ENCODE results near the gene SPHK1.
"Not testable (repeated sequence)": the region's sequence is repeated elsewhere in the genome, so short reads cannot be mapped to it uniquely, and the experiment has no call there.

The SPHK1 gene, protein sequence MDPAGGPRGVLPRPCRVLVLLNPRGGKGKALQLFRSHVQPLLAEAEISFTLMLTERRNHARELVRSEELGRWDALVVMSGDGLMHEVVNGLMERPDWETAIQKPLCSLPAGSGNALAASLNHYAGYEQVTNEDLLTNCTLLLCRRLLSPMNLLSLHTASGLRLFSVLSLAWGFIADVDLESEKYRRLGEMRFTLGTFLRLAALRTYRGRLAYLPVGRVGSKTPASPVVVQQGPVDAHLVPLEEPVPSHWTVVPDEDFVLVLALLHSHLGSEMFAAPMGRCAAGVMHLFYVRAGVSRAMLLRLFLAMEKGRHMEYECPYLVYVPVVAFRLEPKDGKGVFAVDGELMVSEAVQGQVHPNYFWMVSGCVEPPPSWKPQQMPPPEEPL

DNA sequence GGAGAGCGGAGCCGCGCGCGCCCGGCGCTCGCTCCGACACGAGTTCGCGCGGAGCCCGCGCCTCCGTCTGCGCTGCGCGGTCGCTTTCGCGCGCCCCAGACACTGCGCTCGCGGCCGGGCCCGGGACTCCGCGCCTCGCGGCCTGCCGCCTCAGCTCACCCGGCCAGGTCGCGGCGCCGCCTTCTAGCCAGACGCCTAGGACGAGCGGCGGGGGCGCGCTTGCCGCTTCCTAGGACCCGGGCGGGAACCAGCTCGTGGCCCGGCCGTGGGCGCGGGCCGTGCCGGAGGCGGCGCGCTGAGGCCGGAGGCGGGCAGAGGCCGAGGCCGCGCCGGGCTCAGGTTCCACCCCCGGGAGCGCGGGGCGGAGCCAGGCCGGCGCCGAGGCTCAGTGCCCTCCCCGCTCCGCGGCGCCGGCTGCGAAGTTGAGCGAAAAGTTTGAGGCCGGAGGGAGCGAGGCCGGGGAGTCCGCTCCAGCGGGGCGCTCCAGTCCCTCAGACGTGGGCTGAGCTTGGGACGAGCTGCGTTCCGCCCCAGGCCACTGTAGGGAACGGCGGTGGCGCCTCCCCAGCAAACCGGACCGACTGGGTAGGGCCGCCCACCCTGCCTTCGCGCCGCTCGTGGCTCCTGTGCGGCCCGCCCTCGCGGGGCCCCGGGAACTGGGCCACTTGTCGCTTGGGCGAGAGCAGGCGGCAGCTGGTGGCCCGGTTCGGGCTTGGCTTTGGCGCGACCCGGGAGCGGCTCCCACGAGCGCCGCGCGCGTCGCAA is at the start of gene SPHK1:
Gene SPHK1 (plus strand): TSS at position 388 of the 765 bp plus-strand sequence. CDS start 1,036 bp downstream, outside the sequence.
- no peak for DNase-seq (ENCODE audit: low read depth, low spot score)

DNA sequence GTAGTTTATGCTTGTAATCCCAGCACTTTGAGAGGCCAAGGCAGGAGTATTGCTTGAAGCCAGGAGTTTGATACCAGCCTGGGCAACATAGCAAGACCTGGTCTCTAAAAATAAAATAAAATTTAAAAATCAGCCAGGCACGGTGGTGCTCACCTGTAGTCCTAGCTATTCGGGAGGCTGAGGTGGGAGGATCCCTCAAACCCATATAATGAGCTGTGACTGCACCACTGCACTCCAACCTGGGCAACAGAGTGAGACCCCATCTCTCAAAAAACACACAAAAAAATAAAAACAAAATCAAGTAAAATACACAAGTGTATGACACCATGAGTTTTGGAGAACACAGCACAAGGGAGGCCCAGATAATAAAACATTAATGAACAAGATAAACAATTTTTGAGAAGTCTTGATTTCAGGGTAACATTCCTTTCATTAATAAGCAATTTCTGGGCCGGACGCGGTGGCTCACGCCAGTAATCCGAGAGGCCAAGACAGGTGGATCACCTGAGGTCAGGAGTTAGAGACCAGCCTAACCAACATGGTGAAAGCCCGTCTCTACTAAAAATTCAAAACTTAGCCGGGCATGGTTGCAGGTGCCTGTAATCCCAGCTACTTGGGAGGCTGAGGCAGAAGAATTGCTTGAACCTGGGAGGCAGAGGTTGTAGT is 48.6 kb upstream of the SPHK1 start:
- DNase-seq (ENCODE audit: low read depth, low spot score), result no peak

DNA sequence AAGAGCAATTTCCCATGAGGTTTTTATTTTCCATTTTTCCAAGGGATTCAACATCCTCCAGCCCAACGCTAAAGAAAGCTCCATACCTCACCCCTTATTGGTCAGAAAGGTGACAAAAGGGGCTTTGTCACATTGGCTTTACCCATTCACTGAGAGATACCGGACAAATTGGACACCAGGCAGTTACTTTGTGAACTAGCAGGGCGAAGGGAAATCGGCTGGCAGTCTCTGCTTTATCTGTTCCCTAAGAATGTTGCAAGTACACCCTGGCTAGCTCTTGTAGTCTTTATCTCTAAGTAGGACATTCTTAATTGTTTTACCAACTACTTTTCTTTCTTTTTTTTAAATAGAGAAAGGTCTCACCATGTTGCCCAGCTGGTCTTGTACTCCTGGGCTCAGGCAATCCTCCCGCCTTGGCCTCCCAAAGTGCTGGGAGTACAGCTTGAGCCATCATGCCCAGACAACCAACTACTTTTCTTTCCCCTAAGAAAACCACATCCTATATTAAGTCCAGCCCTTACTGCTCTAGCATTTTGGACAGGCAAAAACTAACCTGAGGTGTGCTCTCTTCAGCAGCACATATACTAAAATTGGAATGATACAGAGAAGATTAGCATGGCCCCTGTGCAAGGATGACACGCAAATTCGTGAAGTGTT is 47.5 kb upstream of the SPHK1 start:
- DNase-seq (ENCODE audit: low read depth, low spot score), result no peak

DNA sequence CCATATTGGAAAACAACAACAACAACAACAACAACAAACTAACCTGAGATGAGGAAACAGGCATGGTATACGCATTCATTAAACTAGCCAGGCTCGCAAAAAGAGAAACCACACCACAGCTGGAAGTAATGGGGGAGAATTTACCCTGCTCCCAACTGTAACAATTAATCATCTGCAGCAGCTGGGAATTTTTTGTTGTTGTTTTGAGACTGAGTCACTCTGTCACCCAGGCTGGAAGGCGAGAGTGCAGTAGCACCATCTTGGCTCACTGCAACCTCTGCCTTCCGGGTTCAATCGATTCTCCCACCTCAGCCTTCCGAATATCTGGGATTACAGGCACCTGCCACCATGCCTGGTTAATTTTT is 47.0 kb upstream of the SPHK1 start:
- DNase-seq (ENCODE audit: low read depth, low spot score), result no peak

DNA sequence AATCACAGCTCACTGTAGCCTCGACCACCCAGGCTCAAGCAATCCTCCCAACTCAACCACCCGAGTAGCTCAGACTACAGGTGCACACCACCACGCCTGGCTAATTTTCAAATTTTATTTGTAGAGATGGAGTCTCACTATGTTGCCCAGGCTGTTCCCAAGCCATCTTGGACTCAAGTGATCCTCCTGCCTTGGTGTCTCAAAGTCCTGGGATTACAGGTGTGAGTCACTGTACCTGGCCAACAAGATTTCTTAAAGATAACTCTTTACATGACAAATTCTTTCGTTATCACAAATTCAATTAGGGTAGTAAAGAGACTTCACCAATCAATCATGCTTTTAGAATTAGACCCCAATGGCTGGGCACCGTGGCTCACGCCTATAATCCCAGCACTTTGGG is 43.1 kb upstream of the SPHK1 start:
- no peak for DNase-seq (ENCODE audit: low read depth, low spot score)

DNA sequence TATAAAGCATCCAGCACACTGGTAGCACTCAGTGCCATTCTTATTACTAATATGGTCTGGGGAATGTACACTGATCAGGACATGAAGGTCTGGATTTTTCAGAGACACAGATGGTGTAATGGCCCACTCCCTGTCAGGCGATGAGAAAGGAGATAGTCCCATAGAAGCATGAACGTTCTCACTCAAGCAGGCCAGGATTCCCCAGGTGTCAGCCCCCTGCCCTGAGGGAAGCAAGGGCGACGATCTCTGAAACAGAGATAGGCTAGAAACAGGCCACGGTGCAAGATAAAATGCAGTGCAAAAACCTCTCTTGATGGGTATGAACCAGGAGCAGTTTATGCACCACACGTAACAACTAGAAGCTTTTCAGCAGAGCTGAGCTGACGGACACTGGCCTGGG is 41.3 kb upstream of the SPHK1 start:
- no peak for DNase-seq (ENCODE audit: low read depth, low spot score)

DNA sequence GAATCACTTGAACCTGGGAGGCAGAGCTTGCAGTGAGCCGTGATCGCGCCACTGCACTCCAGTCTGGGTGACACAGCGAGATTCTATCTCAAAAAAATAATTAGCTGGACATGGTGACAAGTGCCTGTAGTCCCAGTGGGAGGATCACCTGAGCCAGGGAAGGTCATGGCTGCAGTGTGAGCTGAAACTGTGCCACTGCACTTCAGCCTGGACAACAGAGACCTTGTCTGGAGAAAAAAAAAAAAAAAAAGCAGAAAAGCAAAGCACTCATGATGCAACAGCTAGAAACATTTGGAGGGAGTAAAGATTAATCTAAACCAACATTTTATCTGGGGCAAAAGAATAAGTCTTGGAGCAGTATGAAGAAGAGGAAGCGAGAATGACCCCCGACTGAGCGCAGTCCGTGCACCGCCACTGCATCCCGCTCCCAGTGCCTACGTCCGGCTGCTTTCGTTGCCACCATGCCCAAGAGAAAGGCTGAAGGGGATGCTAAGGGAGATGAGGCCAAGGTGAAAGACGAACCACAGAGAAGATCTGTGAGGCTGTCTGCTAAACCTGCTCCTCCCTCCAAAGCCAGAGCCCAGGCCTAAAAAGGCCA is 38.9 kb upstream of the SPHK1 start:
- DNase-seq (ENCODE audit: low read depth, low spot score), result no peak

DNA sequence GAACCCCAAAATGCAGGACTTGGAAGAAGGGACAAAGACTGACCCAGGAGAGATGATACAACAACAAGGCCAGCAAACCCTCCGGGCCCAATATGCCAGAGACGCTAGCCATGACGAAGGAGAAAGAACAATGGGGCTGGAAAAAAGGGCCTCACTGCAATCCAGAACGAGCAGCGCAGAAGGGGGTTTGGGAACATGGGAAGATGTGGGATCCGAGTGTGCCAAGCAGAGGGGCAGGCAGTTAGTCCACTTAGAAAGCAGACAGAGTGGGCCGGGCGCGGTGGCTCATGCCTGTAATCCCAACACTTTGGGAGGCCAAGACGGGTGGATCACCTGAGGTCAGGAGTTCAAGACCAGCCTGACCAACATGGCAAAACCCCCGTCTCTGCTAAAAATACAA is 37.5 kb upstream of the SPHK1 start:
- not testable (repeated sequence) for DNase-seq (ENCODE audit: low read depth, low spot score)

DNA sequence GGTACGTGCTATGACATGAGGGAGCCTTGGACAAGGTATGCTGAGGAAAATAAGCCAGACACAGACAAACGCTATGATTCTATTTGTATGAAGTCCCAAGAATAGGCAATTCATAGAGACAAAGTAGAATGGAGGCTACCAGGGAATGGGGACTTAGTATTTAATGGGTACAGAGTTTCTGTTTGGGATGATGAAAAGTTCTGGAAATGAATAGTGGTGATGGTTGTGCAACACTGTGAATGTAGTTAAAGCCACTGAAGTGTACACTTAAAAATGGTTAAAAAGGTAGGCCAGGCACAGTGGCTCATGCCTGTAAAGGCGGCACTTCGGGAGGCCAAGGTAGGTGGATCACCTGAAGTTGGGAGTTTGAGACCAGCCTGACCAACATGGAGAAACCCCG is 33.9 kb upstream of the SPHK1 start:
- no peak for DNase-seq (ENCODE audit: low read depth, low spot score)

DNA sequence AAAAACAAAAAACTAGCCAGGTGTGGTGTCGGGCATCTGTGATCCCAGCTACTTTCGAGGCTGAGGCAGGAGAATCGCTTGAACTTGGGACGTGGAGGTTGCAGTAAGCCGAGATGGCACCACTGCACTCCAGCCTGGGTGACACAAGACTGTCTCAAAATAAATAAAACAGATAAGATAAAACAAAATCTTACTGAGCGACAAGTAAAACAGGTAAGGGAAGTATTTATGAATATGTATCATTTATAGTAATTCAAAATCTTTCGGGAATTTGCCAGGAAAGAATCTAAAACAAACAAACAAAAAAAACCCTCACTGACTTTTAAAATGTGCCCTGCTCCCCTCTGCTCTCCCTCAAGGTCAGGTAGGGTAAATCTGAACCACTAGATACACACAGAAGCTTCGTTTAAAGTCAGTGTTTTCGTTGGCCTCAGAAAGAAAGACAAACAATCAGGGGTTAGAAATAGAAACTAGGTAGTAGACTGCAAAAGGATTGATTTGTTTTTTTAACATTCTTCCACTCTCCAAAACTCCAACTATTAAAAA is 32.8 kb upstream of the SPHK1 start:
- DNase-seq (ENCODE audit: low read depth, low spot score), result no peak

DNA sequence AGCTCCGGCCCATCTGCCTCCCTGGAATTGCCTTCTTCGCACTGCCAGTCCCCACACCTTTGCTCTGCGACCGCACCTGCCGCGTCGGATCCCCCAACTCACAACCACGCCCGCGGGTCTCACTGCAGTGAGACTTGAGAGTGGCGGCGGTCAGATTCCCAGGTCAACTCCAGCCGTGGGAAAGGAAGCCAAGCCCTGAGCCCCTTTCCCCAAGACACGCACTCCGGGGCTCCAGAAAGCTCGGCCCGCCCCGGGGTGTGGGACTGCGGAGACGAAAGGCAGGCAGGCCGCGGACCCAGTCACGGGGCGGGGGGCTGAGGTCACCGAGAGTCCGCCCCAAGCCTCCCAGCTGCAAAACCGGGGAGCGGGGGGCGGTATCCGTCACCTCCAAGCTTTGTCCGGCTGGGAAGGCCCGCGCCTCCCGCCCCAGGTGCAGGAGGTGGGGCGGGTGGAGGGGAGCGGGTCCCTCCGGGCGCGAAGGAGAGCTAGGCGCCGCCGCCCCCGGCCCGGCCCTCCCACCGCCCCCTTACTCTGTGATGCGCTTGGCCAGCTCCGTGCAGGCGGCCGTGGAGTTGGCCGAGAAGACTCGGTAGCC is 31.3 kb upstream of the SPHK1 start:
- no peak for DNase-seq (ENCODE audit: low read depth, low spot score)

DNA sequence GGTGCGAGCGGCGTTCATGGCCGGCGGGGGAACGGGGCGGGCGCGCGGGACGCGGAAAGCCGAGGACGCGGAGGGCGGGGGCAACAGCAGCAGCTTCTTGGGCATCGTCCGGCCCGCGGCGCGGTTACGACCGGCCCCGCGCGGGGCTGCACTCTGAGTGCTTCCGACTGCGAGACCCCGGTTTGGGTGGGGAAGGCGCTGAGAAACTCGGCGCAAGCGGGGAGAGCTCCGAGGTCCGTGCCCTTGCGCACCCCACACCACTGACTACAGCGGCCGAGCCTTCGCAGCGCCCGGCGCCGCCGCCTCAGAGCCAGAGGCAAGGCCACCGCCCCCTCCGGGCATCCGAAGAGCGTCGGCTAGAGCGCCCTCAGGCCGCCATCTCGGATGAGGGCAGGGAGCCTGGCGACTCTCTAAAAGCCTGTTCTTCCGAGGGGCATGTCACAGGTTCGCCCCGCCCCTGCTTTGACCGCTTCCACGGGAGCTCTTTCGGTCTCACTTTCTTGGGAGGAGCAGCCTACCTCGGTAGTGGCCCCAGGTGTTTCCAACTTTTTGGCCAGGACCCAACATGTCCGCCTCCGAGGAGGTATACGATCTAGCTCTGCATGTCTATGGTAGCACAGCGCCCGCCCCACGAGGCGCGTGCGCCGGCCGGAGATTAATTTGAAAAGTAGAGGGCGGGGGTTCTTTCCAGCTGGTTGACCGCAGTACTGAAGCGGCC is 30.7 kb upstream of the SPHK1 start, which contains the start of gene PRPSAP1:
Gene PRPSAP1 (minus strand): TSS at position 318 of the 718 bp plus-strand sequence. CDS start 213 bp downstream, at position 105.
- DNase-seq (ENCODE audit: low read depth, low spot score), result peak; percentile 83

DNA sequence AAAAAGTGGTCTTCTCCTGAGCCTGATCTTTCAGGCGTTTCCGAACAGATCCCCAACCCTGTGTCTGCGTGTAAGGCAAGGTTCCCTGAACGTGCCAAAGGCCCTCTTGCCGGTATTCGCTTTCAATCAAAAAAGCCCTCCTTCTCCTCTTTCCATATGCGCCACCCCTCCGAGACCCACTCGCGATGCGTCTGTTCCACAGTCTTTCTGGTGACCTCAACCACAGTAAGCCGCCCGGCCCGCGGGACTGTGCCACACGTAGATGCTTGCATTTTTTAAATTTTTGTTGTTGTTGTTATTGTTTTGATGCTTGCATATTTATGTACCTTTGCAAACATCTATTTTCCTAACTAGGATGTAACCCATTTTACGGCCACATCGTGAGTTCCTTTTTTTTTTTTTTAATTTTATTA is 30.1 kb upstream of the SPHK1 start:
- no peak for DNase-seq (ENCODE audit: low read depth, low spot score)

DNA sequence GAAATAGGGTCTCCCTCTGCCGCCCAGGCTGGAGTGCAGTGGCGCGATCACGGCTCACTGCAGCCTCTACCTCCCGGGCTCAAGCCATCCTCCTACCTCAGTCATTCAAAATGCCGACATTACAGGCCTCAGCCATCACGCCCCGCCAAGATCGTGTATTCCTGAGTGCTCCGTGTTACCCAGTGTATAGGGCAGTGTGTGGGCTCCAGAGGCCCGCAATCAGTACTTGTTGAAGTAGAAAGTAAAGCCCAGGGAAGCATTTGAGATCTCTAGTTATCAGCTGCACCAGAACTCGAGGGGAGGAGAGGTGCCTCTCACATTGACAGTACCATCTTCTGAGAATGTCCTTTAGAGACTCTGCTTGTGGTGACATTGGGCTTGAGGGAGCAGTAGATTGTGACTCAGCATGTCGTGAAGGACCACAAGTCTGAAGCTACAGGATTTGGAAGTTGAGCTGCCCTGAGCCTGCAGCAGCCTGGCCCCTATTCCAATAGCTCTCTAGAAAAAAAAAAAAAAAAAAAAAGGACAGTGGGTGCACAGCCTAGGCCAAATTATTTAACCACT is 29.6 kb upstream of the SPHK1 start:
- DNase-seq (ENCODE audit: low read depth, low spot score), result no peak

DNA sequence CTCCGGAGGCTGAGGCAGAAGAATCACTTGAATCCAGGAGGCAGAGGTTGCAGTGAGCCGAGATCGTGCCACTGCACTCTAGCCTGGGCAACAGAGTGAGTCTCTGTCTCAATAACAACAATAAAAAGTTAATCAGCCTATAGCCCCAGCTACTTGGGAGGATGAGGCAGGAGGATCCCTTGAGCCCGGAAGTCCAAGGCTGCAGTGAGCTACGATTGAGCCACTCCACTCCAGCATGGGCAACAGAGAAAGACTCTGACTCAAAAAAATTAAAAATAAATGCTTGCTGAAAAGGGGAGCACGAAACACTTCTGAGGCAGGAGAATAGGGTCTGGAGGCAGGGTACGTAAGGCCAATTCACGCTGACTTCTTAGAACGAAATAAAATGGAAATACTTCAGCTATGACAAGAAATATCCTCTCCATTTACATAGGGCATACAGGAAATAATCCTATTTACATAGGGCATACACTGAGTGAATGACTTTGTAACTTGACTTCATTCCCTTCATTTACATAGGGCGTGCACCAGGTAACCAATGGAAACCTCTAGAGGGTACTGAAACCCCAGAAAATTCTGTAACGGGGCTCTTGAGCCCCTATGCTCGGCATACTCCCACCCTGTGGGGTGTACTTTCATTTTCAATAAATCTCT is 27.5 kb upstream of the SPHK1 start:
- no peak for DNase-seq (ENCODE audit: low read depth, low spot score)

DNA sequence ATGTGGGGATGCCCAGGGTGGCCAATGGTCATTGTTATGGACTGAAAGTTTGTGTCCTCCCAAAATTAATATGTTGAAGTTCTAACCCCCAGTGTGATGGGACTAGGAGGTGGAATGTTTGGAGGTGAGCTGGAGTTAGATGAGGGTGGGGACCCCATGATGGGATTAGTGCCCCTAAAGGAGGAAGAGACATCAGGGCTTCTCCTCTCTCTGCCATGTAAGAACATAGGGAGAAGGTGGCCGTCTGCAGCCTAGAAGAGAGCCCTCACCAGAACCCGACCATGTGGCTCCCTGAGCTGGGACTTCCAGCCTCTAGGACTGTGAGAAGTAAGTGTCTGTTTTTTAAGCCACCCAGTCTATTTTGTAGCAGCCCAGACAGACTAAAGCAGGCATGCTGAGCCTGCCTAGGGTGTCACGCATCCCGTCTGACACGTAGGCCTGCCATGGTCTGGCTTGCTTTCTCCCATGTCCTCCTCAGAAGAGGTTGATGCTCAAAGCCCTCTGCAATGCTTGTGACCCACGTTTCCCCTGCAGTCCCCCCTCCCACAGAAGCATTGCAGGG is 26.7 kb upstream of the SPHK1 start:
- no peak for DNase-seq (ENCODE audit: low read depth, low spot score)

DNA sequence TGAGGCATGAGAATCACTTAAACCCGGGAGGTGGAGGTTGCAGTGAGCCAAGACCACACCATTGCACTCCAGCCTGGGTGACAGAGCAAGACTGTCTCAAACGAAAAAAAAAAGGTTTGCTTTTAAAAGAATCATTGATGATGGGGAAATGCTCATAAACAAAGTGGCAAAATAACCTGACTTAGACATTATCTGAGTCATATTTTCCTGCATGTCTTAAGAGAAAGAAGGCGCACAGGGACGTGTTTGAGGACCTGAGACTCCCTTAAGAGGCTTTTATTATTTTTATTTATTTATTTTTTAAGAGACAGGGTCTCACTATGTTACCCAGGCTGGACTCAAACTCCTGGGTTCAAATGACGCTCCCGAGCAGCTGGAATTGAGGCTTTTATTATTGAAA is 25.0 kb upstream of the SPHK1 start:
- no peak for DNase-seq (ENCODE audit: low read depth, low spot score)

DNA sequence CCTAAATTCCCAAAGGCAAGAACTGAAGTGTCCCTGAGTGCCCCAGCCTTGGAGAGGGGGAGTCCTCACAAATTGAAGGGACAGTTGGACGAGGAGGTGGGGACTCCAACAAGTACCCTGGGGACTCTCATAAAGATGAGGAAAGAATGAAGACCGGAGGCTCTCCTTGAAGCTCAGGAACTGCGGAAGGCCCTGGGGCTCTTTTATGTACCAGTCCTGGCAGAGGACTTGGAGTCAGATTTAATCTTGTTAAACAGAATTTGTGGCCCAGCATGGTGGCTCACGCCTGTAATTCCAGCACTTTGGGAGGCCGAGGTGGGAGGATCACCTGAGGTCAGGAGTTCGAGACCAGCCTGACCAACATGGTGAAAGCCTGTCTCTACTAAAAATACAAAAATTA is 24.6 kb upstream of the SPHK1 start:
- not testable (repeated sequence) for DNase-seq (ENCODE audit: low read depth, low spot score)

DNA sequence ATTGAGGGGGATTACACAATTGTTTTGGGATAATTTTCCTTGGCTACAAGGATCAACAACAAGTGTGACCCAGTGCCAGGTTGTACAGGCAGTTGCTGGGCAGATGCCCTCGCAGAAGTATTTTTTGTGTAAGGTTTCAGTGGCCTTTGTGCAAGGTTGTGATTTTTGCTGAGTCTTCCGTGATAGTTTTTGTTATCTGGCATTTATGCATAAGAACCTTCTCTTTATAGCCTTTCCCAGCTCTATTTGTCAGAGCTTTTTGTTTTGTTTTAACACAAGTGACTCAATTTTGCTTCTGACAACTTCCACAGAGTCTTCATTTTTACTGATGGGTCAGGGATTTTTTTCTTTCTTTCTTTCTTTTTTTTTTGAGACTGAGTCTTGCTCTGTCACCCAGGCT is 23.9 kb upstream of the SPHK1 start:
- DNase-seq (ENCODE audit: low read depth, low spot score), result no peak

Data from smooth muscle cell of the brain vasculature (primary cell).